Measurements from ENCODE around the gene ABCA2.

DNA sequence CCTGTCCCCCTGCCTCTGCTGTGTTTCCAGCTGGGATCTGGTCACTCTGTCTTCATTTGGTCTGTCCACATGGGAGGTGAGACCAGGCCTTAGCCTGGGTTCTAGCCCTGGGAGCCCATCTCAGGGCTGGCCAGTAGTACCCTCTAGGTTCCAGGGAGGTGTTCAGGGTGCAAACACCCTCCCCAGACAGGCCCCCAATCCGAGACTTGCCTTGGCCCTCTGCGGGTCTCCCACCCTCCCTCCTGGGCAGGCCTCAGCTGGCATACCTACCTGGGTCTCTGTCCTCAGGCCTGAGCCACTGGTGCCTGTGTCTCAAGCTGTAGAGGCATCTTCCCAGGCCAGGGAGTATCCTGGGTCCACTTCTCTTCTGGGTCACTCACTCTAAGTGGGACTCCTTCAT is 43.2 kb upstream of the ABCA2 start:
- no peak for TF ChIP-seq CTCF (IDR thresholded peaks at IDR 0.05)
- TF ChIP-seq POLR2A (IDR thresholded peaks at IDR 0.05): no peak
